Measurements from ENCODE around the gene KLHDC10.

- TF ChIP-seq POLR2A (IDR thresholded peaks at IDR 0.05; ENCODE audit: low read length): no peak
- TF ChIP-seq CEBPB (IDR thresholded peaks at IDR 0.05): no peak
- TF ChIP-seq RAD21 (conservative IDR thresholded peaks at IDR 0.05 in 1 of 2, IDR thresholded peaks at IDR 0.05 in 1 of 2): no peak
- no peak for TF ChIP-seq RCOR1 (IDR thresholded peaks at IDR 0.05; ENCODE audit: low read depth, low read length)
- TF ChIP-seq CTCF (IDR thresholded peaks at IDR 0.05): no peak
- no peak for TF ChIP-seq KDM1A (IDR thresholded peaks at IDR 0.05; ENCODE audit: low read depth)
These were observed 70.3 kb downstream of the KLHDC10 start for GRCh38 chr7:130140551-130141160.

Measured in A549 (cell line).